Vagina (tissue), 2 donors: ENCODE results near the gene OR5H14. TPM values are rescaled to one million over a fixed set of nuclear protein-coding genes. Genes with fewer than 3 reads are reported as not detected.

ENCODE experiments used
- DNase-seq, 2 donors: peaks; one replicate each; pipeline ENCODE4 v3.0.0-alpha.2; 2017; ENCODE audit errors: extremely low spot score in 2 of 2
- H3K27ac ChIP-seq: fragments of 200-600 bp; sonication (generic); one replicate; pipeline ENCODE4 v1.5.1; 2019
- H3K27me3 ChIP-seq: fragments of 200-600 bp; sonication (generic); one replicate; pipeline ENCODE4 v1.5.1; 2019
- H3K36me3 ChIP-seq, 2 donors: fragments of 200-600 bp; sonication (generic); one replicate each; pipeline ENCODE4 v1.5.1; 2017 to 2019
- H3K4me1 ChIP-seq: fragments of 200-600 bp; sonication (generic); one replicate; pipeline ENCODE4 v1.5.1; 2019
- H3K4me3 ChIP-seq, 2 donors: fragments of 200-600 bp; sonication (generic); 1 replicate in 1 of 2; 2 replicates in 1 of 2; pipeline ENCODE4 v1.5.1; 2016 to 2019
- H3K9me3 ChIP-seq: fragments of 200-600 bp; sonication (generic); one replicate; pipeline ENCODE4 v1.5.1; 2019
- CTCF ChIP-seq, 3 experiments: fragments of 450-650 bp in 2 of 3; fragments of 200-600 bp in 1 of 3; sonication (generic) in 1 of 3; IDR thresholded peaks; one replicate each; pipeline ENCODE4 v1.5.1; 2017 to 2019; ENCODE audit warnings: antibody characterized with exemption in 3 of 3, mild to moderate bottlenecking in 2 of 3, moderate library complexity in 2 of 3
- POLR2A ChIP-seq, 2 donors: fragments of 450-650 bp; IDR thresholded peaks; one replicate each; pipeline ENCODE4 v1.6.1; 2017; ENCODE audit warnings: antibody characterized with exemption in 2 of 2, mild to moderate bottlenecking in 2 of 2, moderate library complexity in 2 of 2
- POLR2AphosphoS5 ChIP-seq, 2 donors: sonication (generic); formaldehyde crosslinking; IDR thresholded peaks; one replicate each; pipeline ENCODE4 v1.9.0; 2017; ENCODE audit warnings: antibody characterized with exemption in 2 of 2, mild to moderate bottlenecking in 2 of 2, low read depth in 1 of 2; ENCODE audit not compliant: insufficient read depth in 1 of 2
- intact Hi-C: fragments of 100-400 bp; cut with DNase I; formaldehyde crosslinking; loops from one replicate; pipeline ENCODE4 v1.15.1; 2023
- total RNA-seq: library from RNA; depleted of rRNA; stranded (reverse); fragments of >200 nt; gene quantifications from one replicate; pipeline ENCODE4 v1.2.3, GENCODE V29; 2016

The OR5H14 gene
- total RNA-seq, 1 donor from 2014 or later: not detected

DNA sequence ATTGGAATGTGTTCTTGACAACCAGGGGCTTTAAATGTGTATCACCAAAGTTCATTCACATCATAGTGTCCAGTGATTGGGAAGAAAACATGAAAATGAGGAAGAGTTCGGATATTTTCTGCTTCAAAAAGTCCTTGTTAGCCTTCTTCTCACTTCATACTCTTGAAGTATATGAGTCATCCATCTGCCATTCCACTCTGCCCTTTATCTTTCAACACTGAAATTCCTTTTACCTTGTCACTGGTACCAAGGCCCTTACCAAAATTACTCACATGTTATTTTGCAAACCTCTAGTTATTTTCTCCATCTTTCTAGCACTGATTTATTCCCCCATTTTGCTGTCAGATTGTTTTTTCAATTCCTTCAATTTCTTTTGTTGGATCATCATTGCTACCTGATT is 51.7 kb downstream of the OR5H14 start:
- TF ChIP-seq POLR2AphosphoS5 (IDR thresholded peaks at IDR 0.05; ENCODE audit: insufficient read depth in 1 of 2, low read depth in 1 of 2) (no peak), CTCF (IDR thresholded peaks at IDR 0.05) (no peak), POLR2A (IDR thresholded peaks at IDR 0.05) (no peak)
- intact Hi-C loops: no loop called here

More for the DNA sequence above, 51.7 kb downstream of the OR5H14 start:
- Histone ChIP-seq H3K27me3 (no peaks in the 10 kb centered on the region), H3K4me3 (no peak overlapping the region), H3K4me1 (no peaks in the 10 kb centered on the region), H3K9me3 (no peaks in the 10 kb centered on the region), H3K27ac (no peak overlapping the region), H3K36me3 (no peaks in the 10 kb centered on the region)
- DNase-seq: no peak

Other genes starting within 250 kb of the OR5H14 start
- 33.4 TPM for gene RIOX2, start 175.0 kb upstream of the OR5H14 start, total RNA-seq
- gene GABRR3, start 112.2 kb upstream of the OR5H14 start, total RNA-seq: not detected
- not detected for gene OR5AC2, start 60.3 kb upstream of the OR5H14 start, total RNA-seq
- not detected for gene OR5H1, start 16.8 kb upstream of the OR5H14 start, total RNA-seq
- not detected for gene OR5H15, start 19.2 kb downstream of the OR5H14 start, total RNA-seq
- gene OR5H6, start 116.8 kb downstream of the OR5H14 start, total RNA-seq: not detected
- not detected for gene OR5H2, start 135.0 kb downstream of the OR5H14 start, total RNA-seq
- gene OR5K4, start 206.4 kb downstream of the OR5H14 start, total RNA-seq: not detected
- gene OR5K3, start 243.2 kb downstream of the OR5H14 start, total RNA-seq: not detected